HepG2 (cell line): ENCODE data around the gene DUSP9. TPM values are rescaled to one million over a fixed set of nuclear protein-coding genes. Genes with fewer than 3 reads are reported as not detected.

Source experiments
- ARHGAP35 ChIP-seq: sonication (generic); formaldehyde crosslinking; IDR thresholded peaks from 2 replicates; pipeline ENCODE4 v1.9.0; 2022; ENCODE audit warnings: mild to moderate bottlenecking, inconsistent platforms, moderate library complexity, missing genetic modification reagents, borderline replicate concordance
- CEBPG ChIP-seq: IDR thresholded peaks from 2 replicates; pipeline ENCODE4 v1.6.1; 2016
- ETV5 ChIP-seq: IDR thresholded peaks from 2 replicates; pipeline ENCODE4 v1.6.1; 2018; ENCODE audit warnings: missing biosample characterization, missing genetic modification reagents, inconsistent platforms, borderline replicate concordance
- FOXK2 ChIP-seq: fragments of 450-650 bp; IDR thresholded peaks from 2 replicates; pipeline ENCODE4 v1.6.1; 2016
- GABPA ChIP-seq, 2 experiments: IDR thresholded peaks; 2 replicates each; pipeline ENCODE4 v1.6.1; 2011 to 2016; ENCODE audit warnings: low read depth in 2 of 2, low read length in 1 of 2, missing biosample characterization in 1 of 2, missing genetic modification characterization in 1 of 2
- KDM5A ChIP-seq: fragments of 200-600 bp; sonication (generic); IDR thresholded peaks from 2 replicates; pipeline ENCODE4 v1.7.0; 2018; ENCODE audit warnings: antibody characterized with exemption, mild to moderate bottlenecking, low read length, borderline replicate concordance
- KLF12 ChIP-seq: sonication (generic); formaldehyde crosslinking; IDR thresholded peaks from 2 replicates; pipeline ENCODE4 v1.4.0; 2020; ENCODE audit warnings: missing genetic modification reagents, borderline replicate concordance
- KLF13 ChIP-seq: sonication (generic); formaldehyde crosslinking; IDR thresholded peaks from 2 replicates; pipeline ENCODE4 v1.4.0; 2020; ENCODE audit warnings: mild to moderate bottlenecking, missing genetic modification reagents
- KMT2A ChIP-seq: sonication (generic); formaldehyde crosslinking; IDR thresholded peaks from 2 replicates; pipeline ENCODE4 v1.4.0; 2020; ENCODE audit warnings: missing genetic modification reagents
- NFATC3 ChIP-seq: sonication (generic); formaldehyde crosslinking; IDR thresholded peaks from 2 replicates; pipeline ENCODE4 v1.5.1; 2020; ENCODE audit warnings: mild to moderate bottlenecking, missing genetic modification reagents
- NFIB ChIP-seq: sonication (generic); formaldehyde crosslinking; IDR thresholded peaks from 2 replicates; pipeline ENCODE4 v1.9.0; 2021; ENCODE audit warnings: missing genetic modification reagents, mild to moderate bottlenecking, borderline replicate concordance
- NFIC ChIP-seq: IDR thresholded peaks from 2 replicates; pipeline ENCODE4 v1.6.1; 2012; ENCODE audit warnings: mild to moderate bottlenecking, low read length, inconsistent platforms
- PAWR ChIP-seq: sonication (generic); formaldehyde crosslinking; IDR thresholded peaks from 2 replicates; pipeline ENCODE4 v1.4.0; 2020; ENCODE audit warnings: missing genetic modification reagents, mild to moderate bottlenecking, borderline replicate concordance
- POLR2AphosphoS2 ChIP-seq: IDR thresholded peaks from 2 replicates; pipeline ENCODE4 v1.6.1; 2011; ENCODE audit warnings: low read depth, low read length, improper control_type of control experiment
- RFX5 ChIP-seq: IDR thresholded peaks from 2 replicates; pipeline ENCODE4 v1.6.1; 2011; ENCODE audit warnings: low read depth, low read length, improper control_type of control experiment
- RFXAP ChIP-seq: sonication (generic); formaldehyde crosslinking; IDR thresholded peaks from 2 replicates; pipeline ENCODE4 v1.4.0; 2020; ENCODE audit warnings: missing genetic modification reagents, borderline replicate concordance
- SMYD3 ChIP-seq: sonication (generic); formaldehyde crosslinking; IDR thresholded peaks from 2 replicates; pipeline ENCODE4 v1.8.1; 2023; ENCODE audit warnings: mild to moderate bottlenecking, missing genetic modification reagents
- SNRNP70 ChIP-seq: fragments of 200-400 bp; formaldehyde crosslinking; IDR thresholded peaks from 2 replicates; pipeline ENCODE4 v1.6.1; 2017; ENCODE audit warnings: mild to moderate bottlenecking, low read depth, low read length, moderate library complexity
- SRSF9 ChIP-seq: fragments of 200-400 bp; formaldehyde crosslinking; IDR thresholded peaks from 2 replicates; pipeline ENCODE4 v1.6.1; 2018; ENCODE audit warnings: borderline replicate concordance, mild to moderate bottlenecking, low read depth, low read length; ENCODE audit not compliant: insufficient read depth, poor library complexity, severe bottlenecking
- TRIM24 ChIP-seq: sonication (generic); formaldehyde crosslinking; IDR thresholded peaks from 2 replicates; pipeline ENCODE4 v1.8.0; 2022; ENCODE audit warnings: mild to moderate bottlenecking, missing genetic modification reagents
- ZFP36 ChIP-seq: fragments of 150-350 bp; IDR thresholded peaks from 2 replicates; pipeline ENCODE4 v1.6.1; 2018; ENCODE audit warnings: borderline replicate concordance, low read length, low read depth; ENCODE audit not compliant: partially characterized antibody
- ZNF143 ChIP-seq: sonication (generic); formaldehyde crosslinking; IDR thresholded peaks from 2 replicates; pipeline ENCODE4 v1.4.0; 2020; ENCODE audit warnings: missing genetic modification reagents
- ZNF251 ChIP-seq: sonication (generic); formaldehyde crosslinking; IDR thresholded peaks from 2 replicates; pipeline ENCODE4 v1.9.0; 2021; ENCODE audit warnings: mild to moderate bottlenecking, missing genetic modification reagents
- ZNF367 ChIP-seq: sonication (generic); formaldehyde crosslinking; IDR thresholded peaks from 2 replicates; pipeline ENCODE4 v1.4.0; 2020; ENCODE audit warnings: missing genetic modification reagents, borderline replicate concordance
- ZNF614 ChIP-seq: IDR thresholded peaks from 2 replicates; pipeline ENCODE4 v1.6.1; 2018; ENCODE audit warnings: missing biosample characterization, missing genetic modification reagents, inconsistent platforms, borderline replicate concordance
- ZNF841 ChIP-seq: sonication (generic); formaldehyde crosslinking; IDR thresholded peaks from 2 replicates; pipeline ENCODE4 v1.8.1; 2023; ENCODE audit warnings: missing genetic modification reagents, borderline replicate concordance
- polyA plus RNA-seq, 8 experiments: library from polyadenylated mRNA; depleted of rRNA in 3 of 8; stranded (reverse) in 7 of 8; unstranded in 1 of 8; fragments of >200 nt; fragmentation: Illumina TruSeq in 4 of 8; extraction: Trizol in 4 of 8; gene quantifications; 2 replicates each; pipeline versions ENCODE4 v1.2.1 to v1.2.3, GENCODE V29; 2011 to 2016; ENCODE audit warnings: low read depth in 4 of 8, missing spikeins in 1 of 8, mixed read lengths in 1 of 8; ENCODE audit not compliant: insufficient read depth in 1 of 8
- total RNA-seq, 5 experiments: library from RNA; depleted of rRNA; stranded (reverse); fragments of >200 nt; fragmentation: Illumina TruSeq; extraction: Trizol; gene quantifications; 2 replicates each; pipeline ENCODE4 v1.2.3, GENCODE V29; 2016; ENCODE audit warnings: low read depth in 1 of 5
- TF ChIP-seq, protein P1 (sequence below): IDR thresholded peaks from 2 replicates; pipeline ENCODE4 v1.6.1; 2016
- TF ChIP-seq, protein P2 (sequence below): sonication (generic); formaldehyde crosslinking; IDR thresholded peaks from 2 replicates; pipeline ENCODE4 v1.4.0; 2020; ENCODE audit warnings: missing genetic modification reagents, borderline replicate concordance

Gene DUSP9
- total and polyA plus RNA-seq, 2 of the 13 experiments (the other 11 are each of a cell fraction or from before 2014, with no cell fraction given) = 235 to 435 TPM

DNA sequence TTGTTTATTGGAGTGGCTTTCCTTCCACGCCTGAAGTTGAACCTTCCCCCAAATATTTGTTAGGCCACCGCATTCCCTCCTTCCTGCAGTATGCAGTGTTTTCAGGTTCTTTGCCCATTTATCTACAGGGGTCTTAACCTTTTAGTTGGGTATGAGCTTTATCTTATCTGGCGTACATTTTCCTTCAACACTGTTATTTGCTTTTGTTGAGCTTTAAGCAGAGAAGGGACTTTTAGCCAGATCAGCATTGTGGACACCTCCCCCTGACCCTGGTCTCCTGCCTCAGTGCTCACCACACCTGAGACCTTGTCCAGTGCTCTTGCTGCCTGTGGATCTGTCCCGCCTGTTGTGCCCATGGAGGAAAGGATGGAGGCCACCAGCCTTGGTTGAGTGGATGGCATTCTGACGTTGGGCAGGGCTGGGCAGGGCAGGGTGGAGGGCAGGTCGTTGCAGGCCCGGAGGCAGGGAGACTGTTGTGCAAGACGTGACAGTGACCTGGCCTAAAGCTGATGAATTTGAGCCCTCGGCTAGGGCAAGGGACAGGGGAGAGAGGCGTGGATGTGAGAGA is 998 bp upstream of the DUSP9 start (continued):
- no peak for TF ChIP-seq NFATC3 (CRISPR knock-in tag)
- no peak for TF ChIP-seq PAWR
- TF ChIP-seq ZNF841 (CRISPR knock-in tag) = no peak
- no peak for TF ChIP-seq KDM5A
- TF ChIP-seq, protein P1, sequence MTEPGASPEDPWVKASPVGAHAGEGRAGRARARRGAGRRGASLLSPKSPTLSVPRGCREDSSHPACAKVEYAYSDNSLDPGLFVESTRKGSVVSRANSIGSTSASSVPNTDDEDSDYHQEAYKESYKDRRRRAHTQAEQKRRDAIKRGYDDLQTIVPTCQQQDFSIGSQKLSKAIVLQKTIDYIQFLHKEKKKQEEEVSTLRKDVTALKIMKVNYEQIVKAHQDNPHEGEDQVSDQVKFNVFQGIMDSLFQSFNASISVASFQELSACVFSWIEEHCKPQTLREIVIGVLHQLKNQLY (CRISPR knock-in tag) = no peak
- no peak for TF ChIP-seq ZNF251 (CRISPR knock-in tag)
- TF ChIP-seq RFXAP (CRISPR knock-in tag) = no peak
- peak; percentile 24; the same call in 1 of the 2 replicates for TF ChIP-seq CEBPG (CRISPR knock-in tag)
- no peak for TF ChIP-seq POLR2AphosphoS2
- no peak for TF ChIP-seq KLF13 (CRISPR knock-in tag)
- TF ChIP-seq ARHGAP35 (CRISPR knock-in tag) = no peak
- TF ChIP-seq TRIM24 = no peak
- TF ChIP-seq ZNF143 (CRISPR knock-in tag) = no peak
- no peak for TF ChIP-seq SMYD3 (CRISPR knock-in tag)
- TF ChIP-seq RFX5 = no peak
- no peak for TF ChIP-seq KMT2A (CRISPR knock-in tag)
- no peak for TF ChIP-seq ETV5 (CRISPR knock-in tag)
- TF ChIP-seq GABPA (IDR thresholded peaks at IDR 0.05; ENCODE audit: low read depth, low read length) = no peak
- no peak for TF ChIP-seq GABPA (CRISPR knock-in tag; IDR thresholded peaks at IDR 0.05; ENCODE audit: low read depth)
- TF ChIP-seq SNRNP70 = no peak
- TF ChIP-seq NFIB (CRISPR knock-in tag) = no peak
- TF ChIP-seq KLF12 = no peak
- TF ChIP-seq, protein P2, sequence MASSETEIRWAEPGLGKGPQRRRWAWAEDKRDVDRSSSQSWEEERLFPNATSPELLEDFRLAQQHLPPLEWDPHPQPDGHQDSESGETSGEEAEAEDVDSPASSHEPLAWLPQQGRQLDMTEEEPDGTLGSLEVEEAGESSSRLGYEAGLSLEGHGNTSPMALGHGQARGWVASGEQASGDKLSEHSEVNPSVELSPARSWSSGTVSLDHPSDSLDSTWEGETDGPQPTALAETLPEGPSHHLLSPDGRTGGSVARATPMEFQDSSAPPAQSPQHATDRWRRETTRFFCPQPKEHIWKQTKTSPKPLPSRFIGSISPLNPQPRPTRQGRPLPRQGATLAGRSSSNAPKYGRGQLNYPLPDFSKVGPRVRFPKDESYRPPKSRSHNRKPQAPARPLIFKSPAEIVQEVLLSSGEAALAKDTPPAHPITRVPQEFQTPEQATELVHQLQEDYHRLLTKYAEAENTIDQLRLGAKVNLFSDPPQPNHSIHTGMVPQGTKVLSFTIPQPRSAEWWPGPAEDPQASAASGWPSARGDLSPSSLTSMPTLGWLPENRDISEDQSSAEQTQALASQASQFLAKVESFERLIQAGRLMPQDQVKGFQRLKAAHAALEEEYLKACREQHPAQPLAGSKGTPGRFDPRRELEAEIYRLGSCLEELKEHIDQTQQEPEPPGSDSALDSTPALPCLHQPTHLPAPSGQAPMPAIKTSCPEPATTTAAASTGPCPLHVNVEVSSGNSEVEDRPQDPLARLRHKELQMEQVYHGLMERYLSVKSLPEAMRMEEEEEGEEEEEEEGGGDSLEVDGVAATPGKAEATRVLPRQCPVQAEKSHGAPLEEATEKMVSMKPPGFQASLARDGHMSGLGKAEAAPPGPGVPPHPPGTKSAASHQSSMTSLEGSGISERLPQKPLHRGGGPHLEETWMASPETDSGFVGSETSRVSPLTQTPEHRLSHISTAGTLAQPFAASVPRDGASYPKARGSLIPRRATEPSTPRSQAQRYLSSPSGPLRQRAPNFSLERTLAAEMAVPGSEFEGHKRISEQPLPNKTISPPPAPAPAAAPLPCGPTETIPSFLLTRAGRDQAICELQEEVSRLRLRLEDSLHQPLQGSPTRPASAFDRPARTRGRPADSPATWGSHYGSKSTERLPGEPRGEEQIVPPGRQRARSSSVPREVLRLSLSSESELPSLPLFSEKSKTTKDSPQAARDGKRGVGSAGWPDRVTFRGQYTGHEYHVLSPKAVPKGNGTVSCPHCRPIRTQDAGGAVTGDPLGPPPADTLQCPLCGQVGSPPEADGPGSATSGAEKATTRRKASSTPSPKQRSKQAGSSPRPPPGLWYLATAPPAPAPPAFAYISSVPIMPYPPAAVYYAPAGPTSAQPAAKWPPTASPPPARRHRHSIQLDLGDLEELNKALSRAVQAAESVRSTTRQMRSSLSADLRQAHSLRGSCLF = no peak
- no peak for TF ChIP-seq ZNF367 (CRISPR knock-in tag)
- no peak for TF ChIP-seq NFIC
- TF ChIP-seq ZNF614 (CRISPR knock-in tag) = no peak
- TF ChIP-seq SRSF9 = no peak
- TF ChIP-seq FOXK2 = no peak
- no peak for TF ChIP-seq ZFP36
